NB4 (cell line): ENCODE data around the gene GRIK4.

ENCODE experiments used
- DNase-seq: peaks from one replicate; pipeline ENCODE4 v3.0.0; 2010; ENCODE audit warnings: low read depth
- H3K4me3 ChIP-seq: one replicate; pipeline ENCODE4 v1.5.1; 2011; ENCODE audit warnings: mild to moderate bottlenecking, low read depth, low read length, moderate library complexity
- CTCF ChIP-seq: IDR thresholded peaks from one replicate; pipeline ENCODE4 v1.5.1; 2012; ENCODE audit warnings: low read depth, low read length
- MAX ChIP-seq: IDR thresholded peaks from 2 replicates; pipeline ENCODE4 v1.6.1; 2011; ENCODE audit warnings: low read depth, low read length
- MYC ChIP-seq: IDR thresholded peaks from 2 replicates; pipeline ENCODE4 v1.6.1; 2011; ENCODE audit warnings: low read depth, low read length
- POLR2A ChIP-seq: IDR thresholded peaks from 2 replicates; pipeline ENCODE4 v1.6.1; 2011; ENCODE audit warnings: mild to moderate bottlenecking; ENCODE audit not compliant: insufficient read length; ENCODE audit errors: extremely low read depth

Gene GRIK4

GRCh38 chr11:120532832-120533196 is 21.3 kb downstream of the GRIK4 start:
- H3K4me3 ChIP-seq: no peak overlapping the region
- TF ChIP-seq MAX (no peak), MYC (no peak), CTCF (no peak), POLR2A (no peak)
- no peak for DNase-seq

- no peak overlapping the region for H3K4me3 ChIP-seq
- DNase-seq: no peak
- TF ChIP-seq MYC (no peak), CTCF (no peak), MAX (no peak), POLR2A (no peak)
Measured at GRCh38 chr11:120536091-120536796, 24.7 kb downstream of the GRIK4 start.

- no peak for TF ChIP-seq POLR2A
- TF ChIP-seq MAX: no peak
- TF ChIP-seq MYC: no peak
- TF ChIP-seq CTCF: no peak
- H3K4me3 ChIP-seq: no peak overlapping the region
- DNase-seq: no peak
Measured at GRCh38 chr11:120536797-120537169, 25.2 kb downstream of the GRIK4 start.

GRCh38 chr11:120537996-120538395 is 26.4 kb downstream of the GRIK4 start:
- no peak overlapping the region for H3K4me3 ChIP-seq
- TF ChIP-seq MYC (no peak), CTCF (no peak)
- DNase-seq: no peak

GRCh38 chr11:120538707-120539106 is 27.2 kb downstream of the GRIK4 start:
- DNase-seq: no peak
- no peak overlapping the region for H3K4me3 ChIP-seq
- no peak for TF ChIP-seq CTCF
- no peak for TF ChIP-seq MYC
- no peak for TF ChIP-seq POLR2A
- TF ChIP-seq MAX: no peak
